ENCODE measurements around the gene CDCA4. TPM values are rescaled to one million over a fixed set of nuclear protein-coding genes. Genes with fewer than 3 reads are reported as not detected.
"Not testable (repeated sequence)": the region's sequence is repeated elsewhere in the genome, so short reads cannot be mapped to it uniquely, and the experiment has no call there.

Gene CDCA4
- polyA plus RNA-seq, 1 donor from 2014 or later: 5.4 TPM

DNA sequence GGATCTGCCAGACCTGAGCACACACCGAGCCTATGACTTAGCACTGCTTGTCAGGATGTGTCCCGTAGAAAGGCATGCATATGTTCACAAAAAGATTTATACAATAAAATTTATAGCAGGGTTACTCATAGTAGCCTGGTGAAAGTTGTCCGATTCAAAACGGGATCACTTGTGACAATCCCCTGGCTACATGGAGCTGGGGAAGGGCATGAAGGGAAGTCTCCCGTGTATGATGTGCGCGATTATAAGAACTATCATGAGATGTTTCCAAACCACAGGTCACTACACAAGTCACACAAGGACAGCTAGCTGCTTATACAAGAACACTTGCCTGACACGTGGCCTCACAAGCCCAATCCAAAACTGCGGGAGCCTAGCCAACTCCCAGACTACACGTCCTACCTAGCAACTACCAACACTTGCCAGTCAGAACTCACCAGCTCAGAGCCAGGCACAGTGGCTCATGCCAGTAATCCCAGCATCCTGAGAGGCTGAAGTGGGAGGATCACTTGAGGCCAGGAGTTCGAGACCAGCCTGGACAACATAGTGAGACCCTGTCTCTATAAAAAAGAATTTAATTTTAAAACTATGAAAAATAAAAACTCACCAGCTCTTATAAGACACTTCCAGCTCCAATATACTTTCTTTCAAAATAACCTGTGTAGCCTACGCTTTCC is 7.5 kb upstream of the CDCA4 start:
- no peaks in the 10 kb centered on the region for H3K79me2 ChIP-seq (replicated peaks; ENCODE audit: insufficient read depth, low read length)
- H3K27ac ChIP-seq (ENCODE audit: low read length): no peak overlapping the region
- H3K4me3 ChIP-seq (ENCODE audit: low read length): no peak overlapping the region
- H3K9me2 ChIP-seq (ENCODE audit: insufficient read depth, low read length): no peaks in the 10 kb centered on the region
- H3F3A ChIP-seq (ENCODE audit: insufficient read depth, low read length, poor library complexity, severe bottlenecking): no peaks in the 10 kb centered on the region
- H3K27me3 ChIP-seq (ENCODE audit: insufficient read depth, low read depth, low read length): peaks cover 12% of the 10 kb centered on the region
- H3K4me2 ChIP-seq (ENCODE audit: low read length): no peak overlapping the region
- H3K9me3 ChIP-seq (ENCODE audit: low read length): peaks cover 4% of the 10 kb centered on the region
- no peak for TF ChIP-seq RAD21 (conservative IDR thresholded peaks at IDR 0.05)
- no peak for TF ChIP-seq EP300 (conservative IDR thresholded peaks at IDR 0.05; ENCODE audit: poor library complexity, severe bottlenecking)
- no peak for TF ChIP-seq EZH2 (IDR thresholded peaks at IDR 0.05; ENCODE audit: borderline replicate concordance, insufficient read depth, low read length, poor library complexity, severe bottlenecking)
- TF ChIP-seq REST (IDR thresholded peaks at IDR 0.05; ENCODE audit: borderline replicate concordance): no peak
- TF ChIP-seq, protein P1, sequence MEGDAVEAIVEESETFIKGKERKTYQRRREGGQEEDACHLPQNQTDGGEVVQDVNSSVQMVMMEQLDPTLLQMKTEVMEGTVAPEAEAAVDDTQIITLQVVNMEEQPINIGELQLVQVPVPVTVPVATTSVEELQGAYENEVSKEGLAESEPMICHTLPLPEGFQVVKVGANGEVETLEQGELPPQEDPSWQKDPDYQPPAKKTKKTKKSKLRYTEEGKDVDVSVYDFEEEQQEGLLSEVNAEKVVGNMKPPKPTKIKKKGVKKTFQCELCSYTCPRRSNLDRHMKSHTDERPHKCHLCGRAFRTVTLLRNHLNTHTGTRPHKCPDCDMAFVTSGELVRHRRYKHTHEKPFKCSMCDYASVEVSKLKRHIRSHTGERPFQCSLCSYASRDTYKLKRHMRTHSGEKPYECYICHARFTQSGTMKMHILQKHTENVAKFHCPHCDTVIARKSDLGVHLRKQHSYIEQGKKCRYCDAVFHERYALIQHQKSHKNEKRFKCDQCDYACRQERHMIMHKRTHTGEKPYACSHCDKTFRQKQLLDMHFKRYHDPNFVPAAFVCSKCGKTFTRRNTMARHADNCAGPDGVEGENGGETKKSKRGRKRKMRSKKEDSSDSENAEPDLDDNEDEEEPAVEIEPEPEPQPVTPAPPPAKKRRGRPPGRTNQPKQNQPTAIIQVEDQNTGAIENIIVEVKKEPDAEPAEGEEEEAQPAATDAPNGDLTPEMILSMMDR (IDR thresholded peaks at IDR 0.05; ENCODE audit: poor library complexity, severe bottlenecking): no peak
- no peak for TF ChIP-seq POLR2AphosphoS5 (IDR thresholded peaks at IDR 0.05)
- TF ChIP-seq MXI1 (conservative IDR thresholded peaks at IDR 0.05; ENCODE audit: poor library complexity, severe bottlenecking): no peak
- TF ChIP-seq SMC3 (conservative IDR thresholded peaks at IDR 0.05; ENCODE audit: poor library complexity): no peak
- TF ChIP-seq TAF1 (IDR thresholded peaks at IDR 0.05; ENCODE audit: low read depth): no peak
- no peaks in the 10 kb centered on the region for H3K36me3 ChIP-seq (ENCODE audit: insufficient read depth, low read length)
- no peak overlapping the region for H3K9ac ChIP-seq (ENCODE audit: low read length)
- H4K20me1 ChIP-seq (ENCODE audit: insufficient read depth): no peaks in the 10 kb centered on the region
- H2AFZ ChIP-seq (ENCODE audit: low read depth, low read length): no peak overlapping the region

DNA sequence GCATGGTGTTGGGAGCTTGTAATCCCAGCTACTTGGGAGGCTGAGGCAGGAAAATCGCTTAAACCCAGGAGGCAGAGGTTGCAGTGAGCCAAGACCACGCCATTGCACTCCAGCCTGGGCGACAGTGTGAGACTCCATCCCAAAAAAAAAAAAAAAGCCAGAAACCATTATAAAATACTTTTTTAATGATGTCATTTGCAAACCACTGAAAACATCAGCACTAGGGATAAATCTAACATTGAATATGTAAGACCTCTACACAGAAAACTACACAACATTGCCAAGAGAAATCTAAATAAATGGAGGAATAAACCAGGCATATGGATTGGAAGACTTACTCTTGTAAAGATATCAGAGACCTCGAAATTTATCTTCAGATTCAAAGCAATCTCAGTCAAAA is 6.8 kb upstream of the CDCA4 start:
- H3K27me3 ChIP-seq (ENCODE audit: insufficient read depth, low read depth, low read length); H4K20me1 ChIP-seq (ENCODE audit: insufficient read depth); H3K9ac ChIP-seq (ENCODE audit: low read length); H3K36me3 ChIP-seq (ENCODE audit: insufficient read depth, low read length); H3K27ac ChIP-seq (ENCODE audit: low read length); H3K9me2 ChIP-seq (ENCODE audit: insufficient read depth, low read length); H3F3A ChIP-seq (ENCODE audit: insufficient read depth, low read length, poor library complexity, severe bottlenecking); H3K4me3 ChIP-seq (ENCODE audit: low read length); H2AFZ ChIP-seq (ENCODE audit: low read depth, low read length); H3K9me3 ChIP-seq (ENCODE audit: low read length); H3K4me2 ChIP-seq (ENCODE audit: low read length); H3K79me2 ChIP-seq (replicated peaks; ENCODE audit: insufficient read depth, low read length): not testable (repeated sequence)

Data from neural cell (in vitro differentiated cells).